ENCODE results near the gene RAD52.

RAD52 gene

DNA sequence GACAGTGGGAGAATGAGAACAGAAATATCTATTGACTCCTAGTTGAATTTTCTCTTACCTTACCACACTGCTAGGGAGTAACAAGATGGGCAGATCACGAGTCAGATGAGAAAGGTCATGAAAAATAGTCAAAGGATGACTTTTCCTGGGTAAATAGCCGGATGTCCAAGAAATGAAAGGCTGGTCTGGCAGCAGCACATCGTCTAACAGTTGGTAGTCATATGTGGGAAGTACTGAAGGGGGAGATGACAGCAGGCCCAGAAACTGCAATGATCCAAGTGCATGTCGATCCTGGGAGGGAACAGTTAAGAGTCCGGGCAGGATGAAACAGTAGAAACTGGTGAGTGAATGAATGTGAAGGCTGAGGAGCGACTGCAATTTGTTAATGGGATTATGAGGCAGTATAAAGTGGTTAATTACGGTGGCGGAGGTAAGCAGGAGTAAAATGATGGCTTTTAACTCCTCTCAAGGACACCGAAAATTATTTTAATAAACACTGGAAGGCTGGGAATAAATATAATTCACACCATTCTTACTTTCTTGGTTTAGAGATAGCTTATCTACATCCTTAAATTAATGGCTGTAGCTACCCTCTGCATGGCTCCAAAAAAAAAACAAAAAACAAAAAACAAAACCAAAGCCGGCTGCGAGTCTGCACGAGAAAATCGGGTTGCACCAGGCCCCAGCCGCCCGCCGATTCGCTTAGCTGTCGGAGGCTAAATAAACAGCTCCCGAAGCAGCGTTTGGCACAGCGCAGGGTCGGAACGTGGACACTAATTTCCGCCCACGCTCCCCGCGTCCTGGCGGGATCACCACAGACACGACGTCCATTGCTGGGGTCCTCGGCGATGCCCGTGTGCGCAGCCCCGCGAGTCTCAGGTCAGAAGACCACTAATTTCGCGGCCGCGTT, 40.5 kb upstream of the RAD52 start:
- no peaks in the 10 kb centered on the region for H3K9me3 ChIP-seq (ENCODE audit: insufficient read depth, low read length)
- H3K27ac ChIP-seq (ENCODE audit: low read length) = peak overlapping the region; percentile 70
- peaks cover 29% of the 10 kb centered on the region for H3K79me2 ChIP-seq (ENCODE audit: low read length)

DNA sequence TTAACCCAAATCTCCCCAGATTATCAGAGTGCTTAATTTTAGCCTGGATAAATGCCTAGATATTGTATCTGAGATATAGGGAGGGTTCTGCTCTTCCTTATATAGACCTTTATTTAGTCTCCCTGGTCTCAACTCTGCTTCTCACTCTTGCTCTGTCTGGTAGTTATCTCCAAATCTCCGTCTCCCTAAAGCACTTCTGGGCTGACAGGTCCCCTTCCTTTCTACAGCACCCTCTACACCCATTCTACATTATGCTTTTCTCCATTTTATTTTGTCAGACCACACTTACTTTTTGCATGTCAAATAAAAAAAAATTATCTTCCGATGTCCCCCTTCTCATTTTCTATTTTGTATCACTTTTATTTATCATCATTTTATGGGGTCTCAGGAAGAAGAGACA, 39.6 kb upstream of the RAD52 start:
- TF ChIP-seq EZH2phosphoT487 (IDR thresholded peaks at IDR 0.05; ENCODE audit: low read depth) = no peak
- Histone ChIP-seq H3K9me3 (ENCODE audit: insufficient read depth, low read length) (no peaks in the 10 kb centered on the region), H3K36me3 (replicated peaks; ENCODE audit: low read depth, low read length) (peaks cover 2% of the 10 kb centered on the region), H2AFZ (ENCODE audit: low read depth, low read length) (no peak overlapping the region), H3K4me1 (ENCODE audit: low read length) (peaks cover 18% of the 10 kb centered on the region), H4K20me1 (ENCODE audit: insufficient read depth, low read length) (no peaks in the 10 kb centered on the region), H3K27me3 (ENCODE audit: low read depth, low read length) (no peaks in the 10 kb centered on the region), H3K27ac (ENCODE audit: low read length) (no peak overlapping the region), H3K9ac (ENCODE audit: low read length) (no peak overlapping the region), H3K4me3 (ENCODE audit: low read length) (no peak overlapping the region), H3K79me2 (ENCODE audit: low read length) (peaks cover 25% of the 10 kb centered on the region), H3K4me2 (ENCODE audit: low read length) (peak overlapping the region; percentile 95)

More for the DNA sequence above, 40.5 kb upstream of the RAD52 start:
- H3K4me1 ChIP-seq (ENCODE audit: low read length) = peaks cover 18% of the 10 kb centered on the region
- H4K20me1 ChIP-seq (ENCODE audit: insufficient read depth, low read length) = no peaks in the 10 kb centered on the region
- peak overlapping the region; percentile 79 for H2AFZ ChIP-seq (ENCODE audit: low read depth, low read length)
- TF ChIP-seq, protein P1, sequence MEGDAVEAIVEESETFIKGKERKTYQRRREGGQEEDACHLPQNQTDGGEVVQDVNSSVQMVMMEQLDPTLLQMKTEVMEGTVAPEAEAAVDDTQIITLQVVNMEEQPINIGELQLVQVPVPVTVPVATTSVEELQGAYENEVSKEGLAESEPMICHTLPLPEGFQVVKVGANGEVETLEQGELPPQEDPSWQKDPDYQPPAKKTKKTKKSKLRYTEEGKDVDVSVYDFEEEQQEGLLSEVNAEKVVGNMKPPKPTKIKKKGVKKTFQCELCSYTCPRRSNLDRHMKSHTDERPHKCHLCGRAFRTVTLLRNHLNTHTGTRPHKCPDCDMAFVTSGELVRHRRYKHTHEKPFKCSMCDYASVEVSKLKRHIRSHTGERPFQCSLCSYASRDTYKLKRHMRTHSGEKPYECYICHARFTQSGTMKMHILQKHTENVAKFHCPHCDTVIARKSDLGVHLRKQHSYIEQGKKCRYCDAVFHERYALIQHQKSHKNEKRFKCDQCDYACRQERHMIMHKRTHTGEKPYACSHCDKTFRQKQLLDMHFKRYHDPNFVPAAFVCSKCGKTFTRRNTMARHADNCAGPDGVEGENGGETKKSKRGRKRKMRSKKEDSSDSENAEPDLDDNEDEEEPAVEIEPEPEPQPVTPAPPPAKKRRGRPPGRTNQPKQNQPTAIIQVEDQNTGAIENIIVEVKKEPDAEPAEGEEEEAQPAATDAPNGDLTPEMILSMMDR (IDR thresholded peaks at IDR 0.05; ENCODE audit: low read depth, low read length) = no peak
- TF ChIP-seq EZH2phosphoT487 (IDR thresholded peaks at IDR 0.05; ENCODE audit: low read depth) = no peak
- H3K4me2 ChIP-seq (ENCODE audit: low read length) = peak overlapping the region; percentile 95
- no peaks in the 10 kb centered on the region for H3K27me3 ChIP-seq (ENCODE audit: low read depth, low read length)
- peak overlapping the region; percentile 94 for H3K9ac ChIP-seq (ENCODE audit: low read length)
- peak overlapping the region; percentile 84 for H3K4me3 ChIP-seq (ENCODE audit: low read length)
- peaks cover 2% of the 10 kb centered on the region for H3K36me3 ChIP-seq (replicated peaks; ENCODE audit: low read depth, low read length)

DNA sequence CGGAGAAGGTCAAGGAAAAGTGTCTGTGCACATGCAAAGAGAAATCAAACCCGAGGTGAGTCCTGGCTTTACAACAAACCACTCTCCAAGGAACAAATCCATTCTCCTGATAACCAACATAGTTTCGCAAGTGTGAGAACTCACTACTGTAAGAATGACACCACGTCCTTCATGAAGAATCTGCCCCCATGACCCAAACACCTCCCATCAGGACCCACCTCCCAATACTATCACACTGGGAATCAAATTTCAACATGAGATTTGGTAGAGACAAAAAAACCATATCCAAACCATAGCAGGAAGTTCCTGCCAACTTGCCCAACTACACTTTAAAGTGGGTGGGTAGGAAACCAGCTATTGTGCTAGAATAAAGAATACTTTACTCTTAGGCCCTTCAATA, 39.2 kb upstream of the RAD52 start:
- Histone ChIP-seq H3K79me2 (ENCODE audit: low read length) (peaks cover 25% of the 10 kb centered on the region), H3K4me1 (ENCODE audit: low read length) (peaks cover 18% of the 10 kb centered on the region), H3K4me3 (ENCODE audit: low read length) (no peak overlapping the region), H3K9ac (ENCODE audit: low read length) (no peak overlapping the region), H2AFZ (ENCODE audit: low read depth, low read length) (no peak overlapping the region), H3K4me2 (ENCODE audit: low read length) (no peak overlapping the region), H3K9me3 (ENCODE audit: insufficient read depth, low read length) (no peaks in the 10 kb centered on the region), H3K27ac (ENCODE audit: low read length) (no peak overlapping the region), H4K20me1 (ENCODE audit: insufficient read depth, low read length) (no peaks in the 10 kb centered on the region), H3K27me3 (ENCODE audit: low read depth, low read length) (no peaks in the 10 kb centered on the region), H3K36me3 (replicated peaks; ENCODE audit: low read depth, low read length) (peaks cover 2% of the 10 kb centered on the region)
- no peak for TF ChIP-seq EZH2phosphoT487 (IDR thresholded peaks at IDR 0.05; ENCODE audit: low read depth)
- TF ChIP-seq, protein P1 (IDR thresholded peaks at IDR 0.05; ENCODE audit: low read depth, low read length) = no peak

DNA sequence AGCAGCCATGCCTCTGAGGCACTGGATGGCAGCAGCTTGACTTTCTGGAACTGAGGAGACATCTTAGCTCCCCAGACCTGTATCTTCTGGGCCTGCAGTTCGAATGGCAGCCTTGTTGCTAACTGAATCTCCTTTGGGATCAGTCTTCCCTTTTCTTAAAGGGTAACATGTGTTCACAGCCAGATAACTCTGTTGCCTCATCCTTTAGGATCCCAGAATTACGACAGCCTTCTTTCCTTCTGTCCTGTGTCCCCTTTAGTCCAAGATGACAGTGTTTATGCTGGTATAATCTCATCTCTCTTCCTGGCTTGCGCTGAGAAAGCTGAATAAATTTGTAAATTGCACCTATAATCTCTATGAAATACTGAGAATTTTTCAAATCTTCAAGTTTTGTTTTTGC, 32.5 kb upstream of the RAD52 start:
- Histone ChIP-seq H3K9ac (ENCODE audit: low read length) (no peak overlapping the region), H3K36me3 (replicated peaks; ENCODE audit: low read depth, low read length) (peaks cover 2% of the 10 kb centered on the region), H3K79me2 (ENCODE audit: low read length) (no peaks in the 10 kb centered on the region), H3K27ac (ENCODE audit: low read length) (no peak overlapping the region), H3K9me3 (ENCODE audit: insufficient read depth, low read length) (no peaks in the 10 kb centered on the region), H2AFZ (ENCODE audit: low read depth, low read length) (no peak overlapping the region), H3K4me1 (ENCODE audit: low read length) (peaks cover 10% of the 10 kb centered on the region), H3K4me2 (ENCODE audit: low read length) (no peak overlapping the region), H4K20me1 (ENCODE audit: insufficient read depth, low read length) (no peaks in the 10 kb centered on the region), H3K27me3 (ENCODE audit: low read depth, low read length) (no peaks in the 10 kb centered on the region), H3K4me3 (ENCODE audit: low read length) (no peak overlapping the region)
- TF ChIP-seq, protein P1 (IDR thresholded peaks at IDR 0.05; ENCODE audit: low read depth, low read length) = no peak
- TF ChIP-seq EZH2phosphoT487 (IDR thresholded peaks at IDR 0.05; ENCODE audit: low read depth) = no peak
